ENCODE results near the gene TNFRSF18. TPM values are rescaled to one million over a fixed set of nuclear protein-coding genes. Genes with fewer than 3 reads are reported as not detected.

Gene TNFRSF18
- total RNA-seq, 1 donor from 2014 or later: 3.0 TPM

DNA sequence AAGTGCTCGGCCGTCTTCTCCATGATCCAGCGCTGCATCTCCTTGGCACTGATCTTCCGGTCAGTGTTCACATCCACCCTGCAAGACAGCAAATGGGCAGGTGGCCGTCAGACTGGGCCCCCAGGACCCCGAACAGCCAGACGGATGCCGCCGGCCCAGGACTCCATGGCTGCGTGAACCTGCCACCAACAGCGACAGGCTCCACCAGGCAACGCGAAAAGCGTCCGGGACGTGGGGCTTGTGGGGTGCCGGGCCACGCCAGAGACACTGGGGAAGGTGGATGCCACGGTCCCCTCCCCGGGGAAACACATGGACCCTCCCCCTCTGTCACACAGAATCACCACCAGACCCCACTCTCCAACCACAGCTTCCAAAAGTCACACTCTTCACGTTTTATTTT, 17.5 kb upstream of the TNFRSF18 start:
- Mint-ChIP-seq H3K4me3 (ENCODE audit: unreplicated experiment) (no peak overlapping the region), H3K36me3 (ENCODE audit: unreplicated experiment) (peaks cover 6% of the 10 kb centered on the region), H3K9me3 (ENCODE audit: unreplicated experiment) (no peaks in the 10 kb centered on the region), H3K27me3 (ENCODE audit: unreplicated experiment) (peaks cover 11% of the 10 kb centered on the region), H3K4me1 (ENCODE audit: low read depth, unreplicated experiment) (no peaks in the 10 kb centered on the region), H3K27ac (ENCODE audit: unreplicated experiment) (no peak overlapping the region)
- no peak for DNase-seq
- TF ChIP-seq, protein P1, sequence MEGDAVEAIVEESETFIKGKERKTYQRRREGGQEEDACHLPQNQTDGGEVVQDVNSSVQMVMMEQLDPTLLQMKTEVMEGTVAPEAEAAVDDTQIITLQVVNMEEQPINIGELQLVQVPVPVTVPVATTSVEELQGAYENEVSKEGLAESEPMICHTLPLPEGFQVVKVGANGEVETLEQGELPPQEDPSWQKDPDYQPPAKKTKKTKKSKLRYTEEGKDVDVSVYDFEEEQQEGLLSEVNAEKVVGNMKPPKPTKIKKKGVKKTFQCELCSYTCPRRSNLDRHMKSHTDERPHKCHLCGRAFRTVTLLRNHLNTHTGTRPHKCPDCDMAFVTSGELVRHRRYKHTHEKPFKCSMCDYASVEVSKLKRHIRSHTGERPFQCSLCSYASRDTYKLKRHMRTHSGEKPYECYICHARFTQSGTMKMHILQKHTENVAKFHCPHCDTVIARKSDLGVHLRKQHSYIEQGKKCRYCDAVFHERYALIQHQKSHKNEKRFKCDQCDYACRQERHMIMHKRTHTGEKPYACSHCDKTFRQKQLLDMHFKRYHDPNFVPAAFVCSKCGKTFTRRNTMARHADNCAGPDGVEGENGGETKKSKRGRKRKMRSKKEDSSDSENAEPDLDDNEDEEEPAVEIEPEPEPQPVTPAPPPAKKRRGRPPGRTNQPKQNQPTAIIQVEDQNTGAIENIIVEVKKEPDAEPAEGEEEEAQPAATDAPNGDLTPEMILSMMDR (IDR thresholded peaks at IDR 0.05; ENCODE audit: partially characterized antibody, unreplicated experiment): no peak

DNA sequence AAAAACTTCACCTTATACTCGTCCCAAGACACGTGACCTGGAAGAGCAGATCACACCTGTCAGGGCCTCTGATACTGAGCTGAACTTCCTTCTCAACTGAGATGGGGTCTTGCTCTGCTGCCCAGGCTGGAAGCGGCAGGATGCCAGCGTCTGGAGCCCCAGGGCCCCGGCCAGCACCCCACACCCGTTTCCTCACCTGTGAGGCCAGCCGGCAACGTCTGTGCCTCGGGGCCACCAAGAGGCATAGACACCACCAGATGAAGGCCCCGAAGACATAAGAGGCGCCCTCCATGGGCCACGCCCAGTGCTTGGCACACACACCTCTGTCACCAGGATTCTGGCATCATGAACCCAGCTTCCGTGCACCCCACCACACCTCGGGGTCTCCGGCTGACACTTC, 16.9 kb upstream of the TNFRSF18 start:
- Mint-ChIP-seq H3K36me3 (ENCODE audit: unreplicated experiment) (peaks cover 6% of the 10 kb centered on the region), H3K9me3 (ENCODE audit: unreplicated experiment) (no peaks in the 10 kb centered on the region), H3K4me3 (ENCODE audit: unreplicated experiment) (peak overlapping the region; percentile 40), H3K27ac (ENCODE audit: unreplicated experiment) (peak overlapping the region; percentile 48), H3K4me1 (ENCODE audit: low read depth, unreplicated experiment) (no peaks in the 10 kb centered on the region), H3K27me3 (ENCODE audit: unreplicated experiment) (peaks cover 12% of the 10 kb centered on the region)
- TF ChIP-seq, protein P1 (IDR thresholded peaks at IDR 0.05; ENCODE audit: partially characterized antibody, unreplicated experiment): no peak
- no peak for DNase-seq

DNA sequence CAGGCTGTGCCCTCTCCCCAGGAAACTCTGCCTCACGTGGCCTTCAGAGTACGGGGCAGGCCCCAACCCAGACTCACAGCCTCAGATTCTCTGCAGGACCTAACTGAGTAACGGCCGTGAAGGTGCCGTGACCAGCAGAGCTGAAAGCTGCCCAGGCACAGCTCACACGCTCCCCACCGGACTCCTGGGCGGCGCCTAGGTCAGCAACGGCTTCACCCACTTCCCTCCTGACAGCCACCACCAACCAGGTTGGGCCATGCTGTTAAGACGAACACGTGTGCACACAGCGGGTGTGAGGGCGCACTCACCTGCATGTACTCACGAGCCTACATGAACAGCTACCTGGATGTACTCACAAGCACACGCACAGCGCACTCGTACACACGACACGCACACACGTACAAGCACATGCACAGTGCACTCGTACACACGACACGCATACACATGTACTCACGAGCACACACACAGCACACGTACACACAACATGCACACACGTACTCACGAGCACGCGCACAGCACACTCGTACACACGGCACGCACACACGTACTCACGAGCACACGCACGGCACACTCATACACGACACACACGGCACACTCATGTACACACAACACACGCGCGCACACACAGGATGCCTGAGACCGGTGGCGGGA, 16.3 kb upstream of the TNFRSF18 start:
- TF ChIP-seq, protein P1 (IDR thresholded peaks at IDR 0.05; ENCODE audit: partially characterized antibody, unreplicated experiment): no peak
- DNase-seq: no peak
- H3K36me3 Mint-ChIP-seq (ENCODE audit: unreplicated experiment): peaks cover 6% of the 10 kb centered on the region
- H3K27me3 Mint-ChIP-seq (ENCODE audit: unreplicated experiment): peaks cover 12% of the 10 kb centered on the region
- H3K4me1 Mint-ChIP-seq (ENCODE audit: low read depth, unreplicated experiment): no peaks in the 10 kb centered on the region
- H3K9me3 Mint-ChIP-seq (ENCODE audit: unreplicated experiment): no peaks in the 10 kb centered on the region
- H3K4me3 Mint-ChIP-seq (ENCODE audit: unreplicated experiment): no peak overlapping the region
- H3K27ac Mint-ChIP-seq (ENCODE audit: unreplicated experiment): no peak overlapping the region

DNA sequence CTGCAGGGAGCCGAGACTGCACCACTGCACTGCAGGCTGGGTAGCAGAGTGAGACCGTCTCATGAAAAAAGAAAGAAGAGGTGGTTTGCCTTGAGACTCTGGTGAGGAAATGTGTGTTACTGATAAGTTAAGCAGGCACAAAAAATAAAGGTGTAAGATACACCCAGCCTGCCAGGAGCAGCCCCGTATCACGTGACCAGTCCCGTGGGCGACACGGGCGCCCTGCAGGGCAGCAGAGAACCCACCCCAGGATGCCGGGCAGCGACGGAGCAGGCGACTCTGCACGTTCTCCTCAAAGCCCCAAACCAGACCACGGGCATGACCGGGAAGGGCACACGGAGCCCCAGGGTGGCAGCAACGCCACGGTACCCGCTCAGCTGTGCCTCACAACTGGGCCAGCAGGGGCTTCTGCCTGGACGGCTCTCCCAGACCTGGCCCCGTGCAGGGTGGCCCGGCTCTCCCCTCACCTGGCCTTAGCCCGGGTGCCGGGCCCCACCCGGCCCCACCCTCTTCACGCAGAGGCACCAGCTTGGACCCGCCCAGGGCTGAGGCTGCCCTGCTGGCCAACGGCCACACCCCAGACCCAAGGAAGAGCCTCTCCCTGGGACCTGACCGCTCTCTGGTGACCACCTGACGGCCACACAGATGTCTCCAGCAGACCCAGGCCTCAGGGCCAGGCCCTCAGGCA, 15.6 kb upstream of the TNFRSF18 start:
- H3K27me3 Mint-ChIP-seq (ENCODE audit: unreplicated experiment): peaks cover 12% of the 10 kb centered on the region
- TF ChIP-seq, protein P1 (IDR thresholded peaks at IDR 0.05; ENCODE audit: partially characterized antibody, unreplicated experiment): no peak
- DNase-seq: no peak
- no peak overlapping the region for H3K4me3 Mint-ChIP-seq (ENCODE audit: unreplicated experiment)
- H3K9me3 Mint-ChIP-seq (ENCODE audit: unreplicated experiment): no peaks in the 10 kb centered on the region
- no peaks in the 10 kb centered on the region for H3K4me1 Mint-ChIP-seq (ENCODE audit: low read depth, unreplicated experiment)
- peaks cover 6% of the 10 kb centered on the region for H3K36me3 Mint-ChIP-seq (ENCODE audit: unreplicated experiment)
- H3K27ac Mint-ChIP-seq (ENCODE audit: unreplicated experiment): no peak overlapping the region

DNA sequence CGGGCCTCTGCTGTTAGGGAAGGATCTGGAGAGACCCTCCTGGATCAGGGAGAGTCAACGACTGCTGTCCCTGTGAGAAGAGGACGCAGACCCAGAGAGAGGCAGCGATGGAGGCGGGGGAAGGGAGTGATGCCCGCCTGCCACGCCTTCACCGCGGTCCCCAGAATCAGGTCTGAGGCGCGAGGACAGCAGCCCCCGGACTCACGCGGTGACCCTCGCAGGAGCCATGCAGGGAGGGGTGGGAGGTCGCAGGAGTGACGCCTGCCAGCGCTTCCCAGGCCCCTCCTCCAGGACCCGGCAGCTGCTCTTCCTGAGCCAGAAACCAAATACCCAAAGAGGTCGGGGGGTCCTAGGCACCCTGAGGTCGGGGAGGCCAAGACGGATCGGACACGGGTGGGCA, 13.8 kb upstream of the TNFRSF18 start:
- peaks cover 6% of the 10 kb centered on the region for H3K36me3 Mint-ChIP-seq (ENCODE audit: unreplicated experiment)
- peaks cover 3% of the 10 kb centered on the region for H3K9me3 Mint-ChIP-seq (ENCODE audit: unreplicated experiment)
- H3K27ac Mint-ChIP-seq (ENCODE audit: unreplicated experiment): no peak overlapping the region
- TF ChIP-seq, protein P1 (IDR thresholded peaks at IDR 0.05; ENCODE audit: partially characterized antibody, unreplicated experiment): no peak
- H3K4me1 Mint-ChIP-seq (ENCODE audit: low read depth, unreplicated experiment): no peaks in the 10 kb centered on the region
- peaks cover 16% of the 10 kb centered on the region for H3K27me3 Mint-ChIP-seq (ENCODE audit: unreplicated experiment)
- H3K4me3 Mint-ChIP-seq (ENCODE audit: unreplicated experiment): no peak overlapping the region
- no peak for DNase-seq

All from glutamatergic neuron (in vitro differentiated cells).